GM18498 (cell line): ENCODE measurements around the gene MEST.
"Not testable (repeated sequence)": the region's sequence is repeated elsewhere in the genome, so short reads cannot be mapped to it uniquely, and the experiment has no call there.

Experiments
- ATAC-seq: cut with Tn5 transposase; IDR thresholded peaks from one replicate; pipeline ENCODE4 v1.9.1; 2021; ENCODE audit warnings: mild to moderate bottlenecking, moderate library complexity; ENCODE audit not compliant: unreplicated experiment

MEST gene, protein sequence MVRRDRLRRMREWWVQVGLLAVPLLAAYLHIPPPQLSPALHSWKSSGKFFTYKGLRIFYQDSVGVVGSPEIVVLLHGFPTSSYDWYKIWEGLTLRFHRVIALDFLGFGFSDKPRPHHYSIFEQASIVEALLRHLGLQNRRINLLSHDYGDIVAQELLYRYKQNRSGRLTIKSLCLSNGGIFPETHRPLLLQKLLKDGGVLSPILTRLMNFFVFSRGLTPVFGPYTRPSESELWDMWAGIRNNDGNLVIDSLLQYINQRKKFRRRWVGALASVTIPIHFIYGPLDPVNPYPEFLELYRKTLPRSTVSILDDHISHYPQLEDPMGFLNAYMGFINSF

DNA sequence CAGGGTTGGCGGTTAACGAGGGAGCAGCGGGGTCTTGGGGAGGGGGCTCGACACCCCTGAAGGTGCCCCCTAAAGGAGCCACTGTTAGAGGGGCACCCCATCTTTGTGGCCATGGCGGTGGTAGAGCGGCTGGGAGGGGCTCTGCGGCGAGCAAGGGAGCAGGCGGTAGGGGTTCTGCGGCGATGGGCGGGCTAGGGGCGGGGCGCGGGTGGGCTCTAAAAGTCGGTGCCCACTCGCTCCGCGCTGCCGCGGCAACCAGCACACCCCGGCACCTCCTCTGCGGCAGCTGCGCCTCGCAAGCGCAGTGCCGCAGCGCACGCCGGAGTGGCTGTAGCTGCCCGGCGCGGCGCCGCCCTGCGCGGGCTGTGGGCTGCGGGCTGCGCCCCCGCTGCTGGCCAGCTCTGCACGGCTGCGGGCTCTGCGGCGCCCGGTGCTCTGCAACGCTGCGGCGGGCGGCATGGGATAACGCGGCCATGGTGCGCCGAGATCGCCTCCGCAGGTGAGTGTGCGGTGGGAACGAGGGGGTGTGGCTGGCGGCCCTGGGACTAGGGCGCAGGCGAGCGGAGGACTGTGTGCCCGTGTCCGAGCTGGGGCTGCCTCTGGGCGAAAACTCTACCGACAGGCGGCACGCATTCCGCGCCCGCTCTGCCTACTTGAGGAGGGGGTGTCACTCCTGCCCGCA lies at the start of gene MEST:
Gene MEST, plus strand, starts transcription at position 245 of the 682 bp plus-strand sequence. Its CDS starts 229 bp downstream, at position 474.
- ATAC-seq: no peak

DNA sequence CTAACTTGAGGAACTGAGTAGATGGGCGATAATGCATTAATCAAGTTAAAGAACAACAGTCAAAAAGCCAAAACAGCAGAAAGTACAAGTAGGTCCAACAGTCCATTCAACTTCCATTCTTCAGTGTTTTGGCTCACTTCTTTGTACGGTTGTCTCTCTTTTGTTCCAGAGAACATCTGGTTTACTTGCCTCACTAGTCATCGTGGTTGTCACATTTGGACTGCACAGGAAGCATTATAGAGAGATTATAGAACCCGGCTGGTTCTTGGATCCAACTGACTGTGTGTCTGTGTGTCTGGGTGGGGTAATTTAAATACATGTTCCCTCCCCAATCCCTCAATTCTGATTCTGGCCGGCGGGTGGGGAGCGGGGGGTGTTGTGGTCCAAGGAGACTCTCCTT lies 49.3 kb upstream of the MEST start:
- ATAC-seq: no peak

DNA sequence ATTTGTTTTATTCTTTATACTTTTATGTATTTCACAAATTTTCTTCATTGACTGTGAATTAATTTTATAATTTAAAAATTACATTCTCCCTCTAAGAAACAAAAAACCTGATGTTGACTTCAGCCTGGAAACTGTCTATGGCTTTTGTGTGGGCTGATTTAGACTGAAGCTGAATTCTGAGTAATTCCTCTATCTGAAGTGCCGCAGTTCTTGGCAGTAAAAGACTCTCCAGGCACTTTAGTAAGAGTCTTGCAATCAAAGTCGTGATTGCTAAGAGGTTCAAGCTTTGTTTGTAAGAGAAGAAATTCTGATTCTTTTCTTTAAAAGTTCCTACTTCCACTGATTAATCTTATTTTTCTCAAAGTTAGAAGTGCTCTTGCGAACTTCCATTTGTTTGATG lies 47.7 kb upstream of the MEST start:
- ATAC-seq: no peak

DNA sequence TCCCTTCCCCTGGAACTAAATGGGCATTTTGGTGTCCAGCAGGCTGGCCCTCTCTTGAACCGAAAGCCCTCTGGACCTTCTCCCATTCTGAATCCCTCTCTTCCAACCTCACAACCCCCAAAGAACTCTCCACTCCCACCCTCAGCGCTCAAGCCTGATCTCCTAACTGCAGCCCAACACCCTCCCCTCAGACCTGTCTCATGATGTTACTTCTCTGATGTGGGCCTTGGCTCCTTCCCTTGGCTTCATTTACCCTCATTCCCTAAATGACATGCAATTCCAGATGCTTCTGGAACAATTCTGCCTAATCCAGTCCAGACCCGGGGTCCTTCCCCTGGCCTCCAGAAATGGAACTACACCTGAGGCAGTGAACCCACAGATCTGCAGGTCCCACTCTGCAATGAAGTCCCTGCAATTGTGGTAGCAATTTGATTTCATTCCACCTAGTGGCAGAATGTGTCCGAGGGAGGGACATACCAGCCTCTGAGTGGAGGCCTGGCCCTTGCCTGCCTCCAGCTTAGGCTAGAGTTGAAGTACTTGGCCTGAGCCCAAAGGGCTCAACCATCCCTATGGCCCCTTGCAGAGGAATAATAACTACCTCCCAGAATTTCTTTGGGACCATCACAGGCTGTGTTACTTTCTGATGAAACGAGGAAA lies 47.0 kb upstream of the MEST start:
- ATAC-seq: no peak

DNA sequence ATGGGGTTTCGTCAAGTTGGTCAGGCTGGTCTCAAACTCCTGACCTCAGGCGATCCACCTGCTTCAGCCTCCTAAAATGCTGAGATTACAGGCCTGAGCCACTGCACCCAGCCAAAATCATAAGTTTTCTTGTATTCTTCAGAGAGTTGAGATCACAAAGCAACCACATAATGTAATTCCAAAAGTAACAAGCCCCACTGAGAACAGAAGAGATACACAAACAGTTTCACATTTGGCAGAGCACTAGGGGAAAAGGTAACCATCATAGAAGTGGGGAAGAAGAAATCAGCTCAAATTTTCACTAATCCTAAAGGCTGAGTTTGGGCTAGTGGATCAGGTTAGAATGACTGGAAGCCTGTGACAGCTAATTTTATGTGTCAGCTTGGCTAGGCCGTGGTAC lies 45.6 kb upstream of the MEST start:
- no peak for ATAC-seq

DNA sequence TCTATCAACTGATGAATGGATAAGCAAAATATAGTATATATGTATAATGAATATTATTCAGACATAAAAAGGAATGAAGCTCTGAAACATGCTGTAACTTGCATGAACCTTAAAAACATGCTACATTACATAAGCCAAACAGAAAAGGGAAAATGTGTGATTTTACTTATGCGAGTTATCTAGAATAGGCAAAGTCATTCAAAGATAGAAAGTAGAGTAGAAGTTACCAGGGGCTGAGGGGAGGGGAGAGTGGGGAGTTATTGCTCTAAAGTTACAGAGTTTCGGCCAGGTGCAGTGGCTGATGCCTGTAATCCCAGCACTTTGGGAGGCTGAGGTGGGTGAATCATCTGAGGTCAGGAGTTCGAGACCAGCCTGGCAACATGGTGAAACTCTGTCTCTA lies 40.5 kb upstream of the MEST start:
- ATAC-seq: not testable (repeated sequence)

DNA sequence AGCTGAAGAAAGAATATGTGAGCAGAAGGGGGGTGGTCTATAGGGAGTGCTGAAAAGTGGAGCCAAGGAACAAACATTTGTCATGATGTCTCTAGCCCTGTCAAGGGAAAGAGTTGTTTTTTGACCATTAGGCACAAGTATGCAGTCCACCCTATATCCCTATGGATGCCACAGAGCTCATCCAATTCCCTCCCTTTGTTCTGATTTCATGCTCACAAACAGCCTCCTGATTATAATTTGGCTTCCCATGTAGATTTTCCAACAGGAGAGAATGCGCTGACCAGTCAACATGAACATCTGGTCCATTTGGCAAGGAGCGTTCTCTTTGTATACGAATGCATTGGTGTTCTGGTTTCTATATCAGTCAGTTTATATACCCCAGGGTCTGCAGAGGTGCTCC lies 38.9 kb upstream of the MEST start:
- ATAC-seq: no peak

DNA sequence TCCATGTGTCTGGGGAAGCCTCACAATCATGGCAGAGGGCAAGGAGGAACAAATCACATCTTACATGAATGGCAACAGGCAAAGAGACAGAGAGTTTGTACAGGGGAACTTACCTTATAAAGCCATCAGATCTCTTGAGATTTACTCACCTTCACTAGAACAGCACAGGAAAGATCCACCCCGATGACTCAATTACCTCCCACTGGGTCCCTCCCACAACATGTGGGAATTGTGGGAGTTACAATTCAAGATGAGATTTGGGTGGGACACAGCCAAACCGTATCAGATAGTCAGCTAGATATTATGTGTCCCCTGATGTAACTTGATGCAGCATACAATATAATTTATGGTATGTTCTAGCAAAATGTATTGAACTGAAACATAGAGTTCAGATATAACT lies 36.9 kb upstream of the MEST start:
- ATAC-seq: no peak

DNA sequence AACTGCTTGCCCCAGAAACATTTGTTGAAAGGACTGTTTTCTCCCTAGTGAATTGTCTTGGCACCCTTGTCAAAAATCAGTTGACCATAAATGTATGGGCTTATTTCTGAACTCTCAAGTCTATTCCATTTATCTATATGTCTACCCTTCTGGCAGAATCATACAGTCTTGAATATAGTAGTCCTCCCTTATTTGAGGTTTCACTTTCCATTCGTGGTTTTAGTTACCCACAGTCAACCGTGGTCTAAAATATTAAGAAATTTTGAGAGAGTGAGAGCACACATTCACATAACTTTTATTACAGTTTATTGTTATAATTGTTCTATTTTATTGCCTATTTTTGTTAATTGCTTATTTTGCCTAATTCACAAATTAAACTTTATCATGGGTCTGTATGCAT lies 33.6 kb upstream of the MEST start:
- ATAC-seq: no peak

DNA sequence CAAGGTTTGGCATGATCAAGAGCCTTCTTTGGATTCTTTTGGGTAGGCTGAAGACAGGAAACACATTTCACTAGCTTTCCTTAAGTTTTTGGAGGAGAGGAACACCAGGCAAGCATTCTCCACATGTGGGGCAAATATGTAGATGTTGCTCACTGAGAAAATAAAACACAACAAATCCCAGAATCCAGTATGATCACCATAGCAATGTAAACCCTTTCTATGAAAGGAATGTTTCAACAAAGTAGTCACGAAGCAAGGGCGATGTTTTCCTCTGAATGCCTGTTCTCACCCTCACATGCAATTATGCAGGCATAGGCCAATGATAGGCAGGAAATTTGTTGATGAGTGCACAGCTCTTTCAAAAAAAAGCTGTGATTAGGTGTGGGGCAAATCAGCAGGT lies 30.6 kb upstream of the MEST start:
- no peak for ATAC-seq

DNA sequence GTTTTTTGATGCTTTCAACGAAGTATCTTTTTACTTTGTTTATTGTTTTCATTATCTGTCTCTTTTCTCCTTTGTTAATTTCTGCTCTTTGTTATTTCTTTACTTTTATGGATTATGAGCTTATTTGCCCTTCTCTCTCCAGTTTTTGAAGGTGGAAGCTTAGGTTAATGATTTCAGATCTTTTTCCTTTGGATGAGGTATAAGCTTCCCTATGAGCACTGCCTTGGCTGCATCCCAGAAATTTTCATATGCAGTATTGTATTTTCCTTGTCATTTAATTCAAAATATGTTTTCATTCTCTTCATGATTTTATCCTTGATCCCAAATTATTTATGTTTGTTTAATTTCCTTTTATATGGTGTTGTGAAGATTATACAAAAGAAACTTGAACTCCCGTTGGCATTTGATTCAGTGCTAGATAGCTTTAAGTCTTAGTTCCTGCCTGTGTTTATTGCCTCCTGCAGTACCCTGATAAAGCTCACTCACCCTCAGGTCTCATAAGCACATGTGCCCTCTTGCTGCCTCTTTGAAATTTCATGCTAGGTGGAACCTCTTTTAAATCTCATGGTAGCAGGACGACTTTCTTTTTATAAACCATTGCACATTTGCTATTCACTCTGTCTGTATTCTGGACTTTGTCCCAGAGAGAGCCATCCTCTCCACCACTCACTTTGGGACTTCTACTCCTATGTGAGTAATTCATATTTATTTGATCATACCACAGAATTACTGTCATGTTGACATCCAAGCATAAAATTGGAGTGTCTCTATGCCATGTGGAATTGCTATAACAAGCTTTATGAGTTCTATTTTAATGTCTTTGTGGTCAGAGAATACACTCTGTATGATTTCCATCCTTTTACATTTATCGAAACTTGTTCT lies 28.1 kb upstream of the MEST start:
- ATAC-seq: no peak

DNA sequence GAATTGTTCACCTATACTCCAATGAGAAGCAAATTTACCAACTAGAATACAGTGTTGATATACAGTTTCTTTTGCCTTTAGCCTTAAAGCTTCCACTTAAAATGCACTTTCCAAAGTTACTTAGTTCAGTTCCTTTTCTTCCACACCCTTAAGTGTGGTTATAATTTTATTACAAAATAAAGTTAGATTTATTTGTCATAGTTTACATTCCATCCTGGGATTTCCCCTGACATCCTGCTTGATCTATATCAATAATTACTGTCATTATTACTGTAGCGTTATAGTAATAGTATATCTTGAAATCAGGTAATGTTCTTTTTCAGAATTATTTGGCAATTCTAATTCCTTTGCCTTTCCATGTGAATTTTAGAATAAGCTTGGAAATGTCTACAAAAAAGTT lies 23.3 kb upstream of the MEST start:
- no peak for ATAC-seq

DNA sequence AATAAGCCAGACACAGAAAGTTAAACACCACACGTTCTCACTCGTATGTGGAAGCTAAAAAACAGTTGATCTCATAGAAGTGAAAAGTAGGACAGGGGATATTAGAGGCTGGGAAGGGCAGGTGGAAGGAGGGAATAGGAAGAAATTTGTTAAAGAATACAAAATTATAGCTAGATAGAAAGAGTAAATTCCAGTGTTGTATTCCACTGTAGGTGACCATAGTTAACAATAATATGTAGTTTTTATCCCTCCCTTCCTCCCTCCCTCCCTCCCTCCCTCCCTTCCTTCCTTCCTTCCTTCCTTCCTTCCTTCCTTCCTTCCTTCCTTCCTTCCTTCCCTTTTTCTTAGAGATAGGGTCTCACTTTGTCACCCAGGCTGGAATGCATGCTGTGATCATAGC lies 19.9 kb upstream of the MEST start:
- no peak for ATAC-seq

DNA sequence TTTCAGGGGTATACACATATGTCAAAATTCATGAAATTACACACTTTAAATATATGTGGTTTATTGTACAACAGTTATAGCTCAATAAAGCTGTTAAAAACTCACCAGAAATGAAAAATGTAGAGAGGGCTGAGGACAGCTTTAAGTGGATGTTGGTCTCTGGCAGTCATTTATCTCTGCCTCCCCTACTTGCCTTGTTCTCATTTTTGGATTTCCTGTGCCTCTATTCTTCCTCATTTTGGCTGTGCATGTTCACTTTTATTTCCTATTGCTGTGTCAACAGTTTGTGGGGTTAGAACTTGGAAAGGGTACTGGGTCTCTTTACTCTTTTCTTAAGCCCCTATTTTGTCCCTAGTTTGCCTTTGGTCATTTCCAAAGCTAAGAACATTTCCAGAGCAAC lies 18.6 kb upstream of the MEST start:
- ATAC-seq: no peak

DNA sequence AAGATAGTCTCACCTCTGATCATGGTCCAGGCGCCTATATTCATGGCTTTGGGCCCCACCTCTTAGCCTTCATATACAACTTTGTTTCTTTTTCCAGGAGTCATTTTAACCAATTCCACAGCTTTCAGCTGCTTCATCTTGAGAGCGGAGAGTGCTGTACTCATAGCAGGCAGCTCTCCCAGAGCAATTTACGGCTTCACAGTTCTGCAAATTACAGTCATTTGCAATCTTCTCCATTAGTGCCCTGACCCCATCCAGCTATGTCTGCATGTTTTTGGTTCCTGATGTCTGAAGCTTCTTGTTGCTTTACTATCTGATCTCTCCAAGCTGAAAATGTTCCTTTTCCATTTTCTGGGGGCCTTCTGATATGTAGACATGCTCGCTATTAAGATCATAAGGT lies 18.0 kb upstream of the MEST start:
- no peak for ATAC-seq

DNA sequence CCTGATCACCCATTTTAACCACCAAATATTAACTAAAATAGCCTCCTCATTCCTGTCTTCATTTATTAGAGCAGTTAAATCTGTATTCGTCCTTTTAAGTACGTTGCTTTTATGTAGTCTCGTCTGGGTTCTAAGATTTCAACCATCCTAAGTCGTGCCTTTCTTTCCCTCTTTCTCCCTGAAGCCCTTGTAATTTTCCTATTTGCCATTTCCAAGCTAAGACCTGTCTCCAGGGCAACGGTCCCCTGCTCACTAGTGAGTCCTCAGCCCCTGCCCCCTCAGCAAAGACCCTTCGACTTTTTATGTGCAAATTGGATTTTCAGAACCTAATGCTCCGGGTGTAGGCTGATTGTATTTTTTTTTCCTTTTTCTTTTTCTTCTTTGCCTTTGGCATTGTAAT lies 16.1 kb upstream of the MEST start:
- no peak for ATAC-seq

DNA sequence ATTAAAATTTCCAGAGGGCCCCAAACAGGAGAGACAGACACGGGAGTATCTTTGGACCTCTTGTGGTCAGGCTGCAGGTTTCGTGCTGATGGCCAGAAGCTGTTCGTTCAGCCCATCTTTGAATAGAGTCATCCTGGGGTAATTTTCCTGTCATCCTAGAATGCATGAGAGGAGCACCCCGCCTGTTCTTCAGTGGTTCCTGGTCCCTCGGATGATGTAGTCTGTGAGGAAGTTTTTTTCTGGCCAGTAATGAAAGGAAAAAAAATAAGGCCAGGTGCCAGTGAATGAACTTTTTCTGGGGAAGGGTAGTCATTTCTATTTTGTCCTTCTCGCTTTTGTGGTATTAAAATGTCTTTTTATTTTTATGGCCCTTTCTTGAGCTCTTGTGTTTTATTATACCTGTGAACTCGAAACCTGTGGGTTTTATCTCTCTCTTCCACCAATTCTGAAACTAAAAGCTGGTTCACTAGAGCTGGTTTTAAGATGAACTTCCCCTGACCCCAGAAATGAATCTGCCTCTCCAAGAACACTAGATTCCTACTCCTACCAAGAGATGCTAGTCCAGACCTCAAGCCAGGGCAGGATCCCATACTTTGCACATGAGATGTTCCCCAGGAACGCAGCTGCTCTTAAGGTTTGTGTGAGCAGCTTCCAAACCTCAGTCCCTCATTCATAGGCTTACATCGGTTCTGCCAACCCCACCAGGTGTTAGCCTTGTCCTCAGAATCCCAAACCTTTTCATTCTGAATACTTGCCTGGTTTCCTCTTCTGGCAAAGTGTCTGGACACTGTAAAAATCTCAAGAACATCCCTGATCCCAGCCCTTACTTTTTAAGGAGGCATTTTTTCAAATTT lies 15.4 kb upstream of the MEST start:
- ATAC-seq: peak; percentile 94

DNA sequence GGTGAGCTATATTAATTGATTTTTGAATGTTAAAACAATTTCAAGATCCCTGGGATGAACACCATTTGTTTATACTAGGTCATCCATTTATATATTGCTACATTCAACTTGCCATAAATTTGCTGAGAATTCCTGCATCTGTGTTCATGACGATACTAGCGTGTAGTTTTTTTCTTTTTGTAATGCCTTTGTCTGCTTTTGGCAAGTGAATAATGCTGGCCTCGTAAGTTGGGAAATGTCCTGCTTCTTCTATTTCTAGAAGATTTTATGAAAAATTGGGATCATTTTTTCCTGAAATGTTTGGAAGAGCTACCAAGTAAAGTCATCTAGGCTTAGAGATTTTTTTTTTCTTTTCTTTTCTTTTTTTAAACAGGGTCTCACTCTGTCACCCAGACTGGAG lies 12.9 kb upstream of the MEST start:
- no peak for ATAC-seq

DNA sequence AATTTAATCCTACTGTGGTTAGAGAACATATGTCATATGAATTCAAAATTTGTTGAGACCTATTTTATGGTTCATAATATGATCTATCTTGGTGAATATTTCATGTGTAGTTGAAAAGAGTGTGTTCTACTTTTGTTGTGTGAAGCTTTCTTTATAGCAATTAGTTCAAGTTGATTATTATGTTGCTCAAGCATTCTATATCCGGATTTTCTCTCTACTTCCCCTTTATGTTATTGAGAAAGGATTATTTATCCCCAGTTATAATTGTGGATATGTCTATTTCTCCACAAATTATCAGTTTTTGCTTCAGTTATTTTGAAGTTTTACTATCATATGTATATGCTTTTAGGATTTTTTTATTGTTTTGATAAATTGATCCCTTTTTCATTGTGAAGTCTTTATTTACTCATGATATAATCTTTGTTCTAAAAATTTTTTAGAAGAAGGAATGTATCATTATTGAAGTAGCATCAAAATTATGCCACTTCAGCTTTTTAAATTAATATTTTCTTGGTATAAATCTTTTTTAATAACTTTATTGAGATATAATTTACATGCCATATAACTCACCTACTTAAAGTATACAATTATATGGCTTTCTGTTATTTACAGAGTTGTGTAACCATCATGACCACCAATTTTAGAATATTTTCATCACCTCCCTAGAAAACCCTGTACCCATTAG lies 12.0 kb upstream of the MEST start:
- no peak for ATAC-seq

DNA sequence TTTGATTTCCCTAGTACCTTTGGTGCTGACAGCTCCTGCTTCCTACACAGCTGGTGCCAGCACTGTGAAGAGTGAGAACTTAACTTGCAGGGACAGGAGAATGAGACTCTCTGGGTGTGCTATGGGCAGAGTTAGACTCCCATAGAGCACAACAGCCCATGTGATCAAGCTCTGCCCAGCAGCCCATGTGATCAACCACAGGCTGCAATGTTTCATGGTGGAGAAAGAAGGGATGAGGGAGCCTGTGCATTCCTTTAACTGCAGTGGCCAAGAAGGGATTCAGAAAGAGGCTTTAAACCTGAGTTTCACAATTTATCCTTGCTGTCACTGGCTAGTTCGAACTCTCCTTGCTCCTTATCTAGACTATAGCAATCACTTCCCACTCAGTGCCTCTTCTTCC lies 10.0 kb upstream of the MEST start:
- no peak for ATAC-seq
